Gastroesophageal sphincter (tissue), 4 donors: ENCODE data around the gene DCC. TPM values are rescaled to one million over a fixed set of nuclear protein-coding genes. Genes with fewer than 3 reads are reported as not detected.

Experiments
- ATAC-seq: fragments of 150-250 bp; one replicate; pipeline ENCODE4 v1.9.1; 2016; ENCODE audit warnings: mild to moderate bottlenecking, moderate library complexity
- H3K27ac ChIP-seq, 4 donors: fragments of 200-600 bp; sonication (generic) in 3 of 4; 1 replicate in 3 of 4; 2 replicates in 1 of 4; pipeline ENCODE4 v1.5.1; 2016 to 2019
- H3K27me3 ChIP-seq: fragments of 200-600 bp; sonication (generic); one replicate; pipeline ENCODE4 v1.5.1; 2019
- H3K36me3 ChIP-seq, 2 donors: fragments of 200-600 bp; sonication (generic); one replicate each; pipeline ENCODE4 v1.5.1; 2019; ENCODE audit warnings: control low read depth in 1 of 2
- H3K4me1 ChIP-seq, 3 donors: fragments of 200-600 bp; sonication (generic); 1 replicate in 2 of 3; 2 replicates in 1 of 3; pipeline ENCODE4 v1.5.1; 2016 to 2019; ENCODE audit warnings: control low read depth in 2 of 3
- H3K4me3 ChIP-seq, 2 donors: fragments of 200-600 bp; sonication (generic); one replicate each; pipeline ENCODE4 v1.5.1; 2019; ENCODE audit warnings: mild to moderate bottlenecking in 1 of 2, moderate library complexity in 1 of 2
- H3K9me3 ChIP-seq, 3 donors: fragments of 200-600 bp; sonication (generic); one replicate each; pipeline ENCODE4 v1.5.1; 2017 to 2019; ENCODE audit warnings: control low read depth in 2 of 3
- EP300 ChIP-seq: sonication (generic); formaldehyde crosslinking; IDR thresholded peaks from one replicate; pipeline ENCODE4 v1.6.1; 2017; ENCODE audit warnings: antibody characterized with exemption, mild to moderate bottlenecking
- POLR2A ChIP-seq, 2 donors: fragments of 450-650 bp; IDR thresholded peaks; one replicate each; pipeline ENCODE4 v1.6.1; 2017; ENCODE audit warnings: antibody characterized with exemption in 2 of 2, mild to moderate bottlenecking in 2 of 2, moderate library complexity in 1 of 2
- POLR2AphosphoS5 ChIP-seq: sonication (generic); formaldehyde crosslinking; IDR thresholded peaks from one replicate; pipeline ENCODE4 v1.6.1; 2017; ENCODE audit warnings: antibody characterized with exemption
- WGBS, 2 donors: methylation state at CpG; one replicate each; pipeline ENCODE4 v1.1.5; 2018; ENCODE audit warnings: low coverage in 1 of 2; 5-methylcytosine and 5-hydroxymethylcytosine counted together
- total RNA-seq, 4 donors: library from RNA; depleted of rRNA; stranded (reverse); fragments of >200 nt; gene quantifications; one replicate each; pipeline ENCODE4 v1.1.0, GENCODE V29; 2016
- TF ChIP-seq, protein P1 (sequence below), 4 experiments: fragments of 200-600 bp in 2 of 4; fragments of 450-650 bp in 2 of 4; sonication (generic) in 1 of 4; IDR thresholded peaks; one replicate each; pipeline ENCODE4 v1.5.1; 2017 to 2019; ENCODE audit warnings: antibody characterized with exemption in 4 of 4, mild to moderate bottlenecking in 2 of 4, moderate library complexity in 2 of 4

The DCC gene
- total RNA-seq, 4 donors from 2014 or later, result 0.13 to 0.54 (median 0.47) TPM; not detected in 1

- no peaks in the 10 kb centered on the region for H3K4me1 ChIP-seq
- TF ChIP-seq POLR2AphosphoS5 (no peak), POLR2A (IDR thresholded peaks at IDR 0.05) (no peak), EP300 (no peak)
- TF ChIP-seq, protein P1, sequence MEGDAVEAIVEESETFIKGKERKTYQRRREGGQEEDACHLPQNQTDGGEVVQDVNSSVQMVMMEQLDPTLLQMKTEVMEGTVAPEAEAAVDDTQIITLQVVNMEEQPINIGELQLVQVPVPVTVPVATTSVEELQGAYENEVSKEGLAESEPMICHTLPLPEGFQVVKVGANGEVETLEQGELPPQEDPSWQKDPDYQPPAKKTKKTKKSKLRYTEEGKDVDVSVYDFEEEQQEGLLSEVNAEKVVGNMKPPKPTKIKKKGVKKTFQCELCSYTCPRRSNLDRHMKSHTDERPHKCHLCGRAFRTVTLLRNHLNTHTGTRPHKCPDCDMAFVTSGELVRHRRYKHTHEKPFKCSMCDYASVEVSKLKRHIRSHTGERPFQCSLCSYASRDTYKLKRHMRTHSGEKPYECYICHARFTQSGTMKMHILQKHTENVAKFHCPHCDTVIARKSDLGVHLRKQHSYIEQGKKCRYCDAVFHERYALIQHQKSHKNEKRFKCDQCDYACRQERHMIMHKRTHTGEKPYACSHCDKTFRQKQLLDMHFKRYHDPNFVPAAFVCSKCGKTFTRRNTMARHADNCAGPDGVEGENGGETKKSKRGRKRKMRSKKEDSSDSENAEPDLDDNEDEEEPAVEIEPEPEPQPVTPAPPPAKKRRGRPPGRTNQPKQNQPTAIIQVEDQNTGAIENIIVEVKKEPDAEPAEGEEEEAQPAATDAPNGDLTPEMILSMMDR (IDR thresholded peaks at IDR 0.05), result no peak
- no peaks in the 10 kb centered on the region for H3K27me3 ChIP-seq
- H3K4me3 ChIP-seq, result no peak overlapping the region
- H3K27ac ChIP-seq, result no peak overlapping the region
- ATAC-seq, result no peak
- H3K36me3 ChIP-seq, result no peaks in the 10 kb centered on the region
- no peaks in the 10 kb centered on the region for H3K9me3 ChIP-seq
Observed at GRCh38 chr18:52617931-52618330, 277.9 kb downstream of the DCC start.

- ATAC-seq, result no peak
- WGBS, 2 donors, result 69 to 80% methylated on average over 1 to 3 of the region's 3 CpGs
- no peak overlapping the region for H3K4me3 ChIP-seq
- no peaks in the 10 kb centered on the region for H3K4me1 ChIP-seq
- H3K27me3 ChIP-seq, result no peaks in the 10 kb centered on the region
- no peaks in the 10 kb centered on the region for H3K9me3 ChIP-seq
- TF ChIP-seq, protein P1 (IDR thresholded peaks at IDR 0.05), result no peak
- no peak overlapping the region for H3K27ac ChIP-seq
- H3K36me3 ChIP-seq, result no peaks in the 10 kb centered on the region
Observed at GRCh38 chr18:52620926-52621439, 281.0 kb downstream of the DCC start.

DNA sequence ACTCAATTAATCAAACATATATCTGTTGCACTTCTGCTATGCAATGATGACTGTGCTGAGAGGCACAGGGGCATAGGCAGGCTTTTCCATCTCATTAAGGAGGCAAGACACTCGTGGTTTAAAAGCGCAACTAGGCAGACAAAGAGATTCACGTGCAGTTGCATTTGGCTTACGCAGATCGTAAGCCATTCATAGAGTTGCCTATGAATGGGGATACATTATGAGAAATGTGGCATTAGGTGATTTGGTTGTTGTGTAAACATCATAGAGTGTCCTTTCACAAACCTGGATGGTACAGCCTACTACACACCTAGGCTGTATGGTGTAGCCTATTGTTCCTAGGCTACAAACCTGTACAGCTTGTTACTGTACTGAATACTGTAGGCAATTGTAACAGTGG lies 284.7 kb downstream of the DCC start:
- Histone ChIP-seq H3K4me3 (no peak overlapping the region), H3K4me1 (no peaks in the 10 kb centered on the region), H3K27me3 (no peaks in the 10 kb centered on the region), H3K9me3 (no peaks in the 10 kb centered on the region), H3K36me3 (no peaks in the 10 kb centered on the region), H3K27ac (no peak overlapping the region)
- no peak for ATAC-seq
- 77 to 100% methylated on average over 1 to 5 of the region's 5 CpGs for WGBS, 2 donors
- TF ChIP-seq POLR2AphosphoS5, result no peak
- no peak for TF ChIP-seq EP300
- TF ChIP-seq, protein P1 (IDR thresholded peaks at IDR 0.05), result no peak
- no peak for TF ChIP-seq POLR2A (IDR thresholded peaks at IDR 0.05)

GRCh38 chr18:52636536-52636935 lies 296.5 kb downstream of the DCC start:
- H3K27ac ChIP-seq, result no peak overlapping the region

DNA sequence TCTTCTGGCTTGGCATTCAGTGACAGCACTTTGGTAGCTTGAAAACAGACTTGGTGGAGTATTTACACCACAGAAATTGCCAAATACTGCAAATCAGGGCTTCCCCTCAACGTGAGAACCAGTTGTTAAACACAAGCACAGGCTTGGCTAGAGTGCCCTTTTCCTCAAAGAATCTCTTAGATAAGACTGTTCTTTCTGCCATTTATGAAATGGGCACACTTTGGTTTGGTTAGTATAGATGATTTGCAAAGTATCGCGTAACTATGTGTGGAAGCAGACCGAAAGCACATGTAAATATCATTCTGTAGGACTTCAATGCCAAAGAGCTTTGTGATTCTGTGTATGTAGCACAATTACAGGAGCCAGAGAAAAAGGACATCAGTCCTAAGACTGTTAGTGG lies 308.2 kb downstream of the DCC start:
- Histone ChIP-seq H3K9me3 (no peaks in the 10 kb centered on the region), H3K27ac (no peak overlapping the region), H3K4me1 (no peaks in the 10 kb centered on the region), H3K36me3 (no peaks in the 10 kb centered on the region), H3K4me3 (no peak overlapping the region), H3K27me3 (no peaks in the 10 kb centered on the region)
- TF ChIP-seq POLR2AphosphoS5 (no peak), POLR2A (IDR thresholded peaks at IDR 0.05) (no peak), EP300 (no peak)
- TF ChIP-seq, protein P1 (IDR thresholded peaks at IDR 0.05), result no peak
- ATAC-seq, result no peak
- WGBS, 2 donors, result 60 to 78% methylated on average over 1 to 4 of the region's 4 CpGs

More at GRCh38 chr18:52636536-52636935, 296.5 kb downstream of the DCC start:
- peaks cover 6% of the 10 kb centered on the region for H3K27me3 ChIP-seq
- H3K9me3 ChIP-seq, result peaks cover 0 to 1% (median 0%) of the 10 kb centered on the region in 3 donors
- TF ChIP-seq, protein P1 (IDR thresholded peaks at IDR 0.05), result no peak
- no peak for TF ChIP-seq POLR2A (IDR thresholded peaks at IDR 0.05)
- no peak for TF ChIP-seq EP300
- no peak for TF ChIP-seq POLR2AphosphoS5
- no peak for ATAC-seq
- no peak overlapping the region for H3K4me3 ChIP-seq
- WGBS, 2 donors, result no CpG with 5 or more reads among the region's 5 CpGs
- H3K4me1 ChIP-seq, result no peaks in the 10 kb centered on the region
- no peaks in the 10 kb centered on the region for H3K36me3 ChIP-seq
